Naive thymus-derived CD4-positive, alpha-beta T cell (primary cell): ENCODE measurements around the gene BCL7B. TPM values are rescaled to one million over a fixed set of nuclear protein-coding genes. Genes with fewer than 3 reads are reported as not detected.

Experiments
- ATAC-seq: fragments of 150-1000 bp; cut with Tn5 transposase; 2 replicates; pipeline ENCODE4 v1.10.0; 2021; ENCODE audit warnings: mild to moderate bottlenecking, moderate library complexity
- CTCF ChIA-PET: fragments of 350-600 bp; sonication (Branson Sonifier 250); formaldehyde crosslinking; loops from one replicate; lab custom pipeline; 2021; ENCODE audit warnings: antibody characterized with exemption; lab: Charles Lee
- POLR2A ChIA-PET: fragments of 350-600 bp; sonication (Branson Sonifier 250); formaldehyde crosslinking; loops from one replicate; lab custom pipeline; 2021; ENCODE audit warnings: antibody characterized with exemption, inconsistent platforms; lab: Charles Lee
- DNase-seq, 9 donors: peaks; one replicate each; pipeline versions ENCODE4 v3.0.0 to v3.0.0-alpha.2; 2020 to 2022; ENCODE audit warnings: mixed read lengths in 1 of 9
- H3K27ac ChIP-seq: one replicate; pipeline ENCODE4 v1.7.0; 2013; ENCODE audit warnings: mild to moderate bottlenecking, low read depth, low read length, moderate library complexity
- H3K27me3 ChIP-seq, 2 donors: one replicate each; pipeline ENCODE4 v1.7.0; 2013; ENCODE audit warnings: low read length in 2 of 2, mild to moderate bottlenecking in 2 of 2, moderate library complexity in 2 of 2; ENCODE audit not compliant: control insufficient read depth in 2 of 2, insufficient read depth in 2 of 2
- H3K36me3 ChIP-seq, 3 experiments: 1 replicate in 2 of 3; 2 replicates in 1 of 3; pipeline ENCODE4 v1.7.0; 2013; ENCODE audit warnings: low read length in 3 of 3, mild to moderate bottlenecking in 3 of 3, moderate library complexity in 1 of 3; ENCODE audit not compliant: insufficient read depth in 3 of 3, control insufficient read depth in 2 of 3
- H3K4me1 ChIP-seq, 2 donors: one replicate each; pipeline ENCODE4 v1.7.0; 2013; ENCODE audit warnings: low read length in 2 of 2, mild to moderate bottlenecking in 2 of 2, moderate library complexity in 1 of 2; ENCODE audit not compliant: control insufficient read depth in 2 of 2, insufficient read depth in 2 of 2
- H3K4me3 ChIP-seq: 2 replicates; pipeline ENCODE4 v1.7.0; 2013; ENCODE audit warnings: mild to moderate bottlenecking, low read length
- H3K9me3 ChIP-seq, 3 experiments: 1 replicate in 2 of 3; 2 replicates in 1 of 3; pipeline ENCODE4 v1.7.0; 2013; ENCODE audit warnings: low read length in 3 of 3; ENCODE audit not compliant: control insufficient read depth in 2 of 3
- H3K27ac Mint-ChIP-seq, 9 donors: one replicate each; pipeline ENCODE4 v1.8.0; 2020 to 2022; ENCODE audit warnings: mixed read lengths in 9 of 9, mild to moderate bottlenecking in 8 of 9, moderate library complexity in 5 of 9, inconsistent platforms in 2 of 9
- H3K27me3 Mint-ChIP-seq, 5 donors: one replicate each; pipeline ENCODE4 v1.8.0; 2021 to 2022; ENCODE audit warnings: mixed read lengths in 5 of 5, mild to moderate bottlenecking in 1 of 5
- H3K36me3 Mint-ChIP-seq, 5 donors: one replicate each; pipeline ENCODE4 v1.8.0; 2020 to 2022; ENCODE audit warnings: mixed read lengths in 5 of 5, mild to moderate bottlenecking in 3 of 5, inconsistent platforms in 1 of 5
- H3K4me1 Mint-ChIP-seq, 7 donors: one replicate each; pipeline ENCODE4 v1.8.0; 2020 to 2022; ENCODE audit warnings: mixed read lengths in 7 of 7, mild to moderate bottlenecking in 3 of 7, inconsistent platforms in 1 of 7
- H3K4me3 Mint-ChIP-seq, 10 donors: one replicate each; pipeline ENCODE4 v1.8.0; 2020 to 2022; ENCODE audit warnings: mild to moderate bottlenecking in 10 of 10, mixed read lengths in 10 of 10, moderate library complexity in 6 of 10, inconsistent platforms in 2 of 10
- H3K9me3 Mint-ChIP-seq, 11 donors: one replicate each; pipeline ENCODE4 v1.8.0; 2020 to 2022; ENCODE audit warnings: mixed read lengths in 11 of 11, mild to moderate bottlenecking in 4 of 11, inconsistent platforms in 1 of 11, moderate library complexity in 1 of 11
- intact Hi-C, 2 donors: fragments of 100-400 bp; cut with micrococcal nuclease; formaldehyde crosslinking; loops; one replicate each; pipeline ENCODE4 v1.15.1; 2023
- polyA plus RNA-seq, 2 donors: library from polyadenylated mRNA; unstranded; fragments of 300-500 nt; fragmentation: Illumina TruSeq; gene quantifications; one replicate each; pipeline ENCODE4 v1.2.3, GENCODE V29; 2021
- total RNA-seq, 6 experiments: library from RNA in 5 of 6; stranded (reverse) in 5 of 6; gene quantifications; 1 replicate in 5 of 6; 2 replicates in 1 of 6; pipeline ENCODE4 v1.2.3 and lab custom pipeline; 2021 to 2026

The BCL7B gene
- 100 to 1,000 TPM in 2 of 5 experiments, 10 to 100 TPM in 3; 57.3 to 118 (median 78.6) TPM for total RNA-seq
- 10 to 100 TPM; 80.5 to 89.1 TPM for polyA plus RNA-seq
- total RNA-seq (lab: John Stamatoyannopoulos, UW), result 91.8 reads per million, percentile 83 among the genes with 10 or more reads in this experiment

DNA sequence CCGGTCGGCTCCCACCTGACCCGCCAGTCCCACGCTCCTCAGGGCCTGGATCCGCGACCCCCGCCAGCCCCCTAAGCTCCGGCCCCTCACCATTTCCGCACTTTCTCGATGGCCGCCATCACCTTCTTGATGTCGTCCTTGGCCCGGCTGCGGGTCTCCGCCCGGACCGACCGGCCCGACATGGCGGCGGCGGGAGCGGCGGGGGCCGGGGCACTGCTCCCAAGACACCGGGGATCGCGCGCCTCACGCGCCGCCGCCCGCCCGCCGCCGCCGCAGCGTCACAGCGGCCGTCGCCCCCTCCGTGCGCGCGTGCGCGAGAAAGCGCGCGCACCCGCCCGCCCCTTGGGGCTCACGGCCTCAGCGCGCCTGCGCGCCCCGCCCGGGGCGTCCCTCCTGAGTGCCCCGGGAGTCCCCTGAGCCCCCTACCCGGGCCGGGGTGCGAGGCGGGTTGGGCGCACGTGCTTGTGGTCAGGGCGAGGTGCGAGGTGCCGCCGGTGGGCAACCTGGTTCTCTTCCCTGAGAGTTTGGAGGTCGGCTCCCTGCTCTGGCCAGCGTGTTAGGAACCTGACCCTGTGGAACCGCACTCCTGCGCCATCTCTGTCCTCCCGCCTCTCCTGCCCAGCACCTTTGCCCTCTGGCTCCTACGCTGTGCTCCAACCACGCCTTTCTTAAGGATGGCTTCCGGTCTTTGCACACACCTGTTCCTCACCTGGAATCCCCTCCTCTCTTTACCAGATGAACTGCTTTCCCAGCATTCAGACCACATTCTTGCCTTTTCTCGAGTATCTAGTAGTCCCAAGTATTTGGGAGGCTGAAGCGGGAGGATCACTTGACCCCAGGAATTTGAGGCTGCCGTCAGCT lies at the start of gene BCL7B:
TSS of gene BCL7B (minus strand) at position 294 of the 861 bp plus-strand sequence. CDS start at position 182, 112 bp downstream.
- Histone ChIP-seq H3K4me3 (peak within 1 kb of the TSS; percentile 81), H3K27ac (peak within 1 kb of the TSS; percentile 100), H3K36me3 (peaks cover 0 to 4% (median 4%) of the 10 kb centered on the region in 3 experiments), H3K27me3 (no peaks in the 10 kb centered on the region), H3K9me3 (no peaks in the 10 kb centered on the region), H3K4me1 (peaks cover 17 to 23% of the 10 kb centered on the region in 2 donors)
- ATAC-seq, result peak; percentile 77
- Mint-ChIP-seq H3K36me3 (peaks cover 0 to 7% (median 3%) of the 10 kb centered on the region in 5 donors), H3K27ac (peak within 1 kb of the TSS; percentile 93 to 99 (median 98)), H3K4me1 (peaks cover 18 to 38% (median 30%) of the 10 kb centered on the region in 7 donors), H3K4me3 (peak within 1 kb of the TSS; percentile 88 to 99 (median 94)), H3K9me3 (peaks cover 0 to 4% (median 0%) of the 10 kb centered on the region in 11 donors), H3K27me3 (peaks cover 0 to 2% (median 0%) of the 10 kb centered on the region in 5 donors)
- ChIA-PET CTCF (no interaction called here), POLR2A (interaction anchor here (0.6 to 4.4 kb wide), 10 partner anchors 8 to 71 kb away, joined by 3 to 46 read pairs (median 6); partner anchors contain the start of genes BAZ1B and TBL2)
- intact Hi-C loops, result loop anchor here (1.0 to 10.0 kb wide), 8 partner anchors 21 to 1967 kb away; partner anchors contain the start of genes ABHD11 (in 2 of the 2), BAZ1B (in 2 of the 2), POM121 (in 1 of the 2) and RFC2 (in 1 of the 2)
- DNase-seq, result peak; percentile 74 to 88 (median 84)

DNA sequence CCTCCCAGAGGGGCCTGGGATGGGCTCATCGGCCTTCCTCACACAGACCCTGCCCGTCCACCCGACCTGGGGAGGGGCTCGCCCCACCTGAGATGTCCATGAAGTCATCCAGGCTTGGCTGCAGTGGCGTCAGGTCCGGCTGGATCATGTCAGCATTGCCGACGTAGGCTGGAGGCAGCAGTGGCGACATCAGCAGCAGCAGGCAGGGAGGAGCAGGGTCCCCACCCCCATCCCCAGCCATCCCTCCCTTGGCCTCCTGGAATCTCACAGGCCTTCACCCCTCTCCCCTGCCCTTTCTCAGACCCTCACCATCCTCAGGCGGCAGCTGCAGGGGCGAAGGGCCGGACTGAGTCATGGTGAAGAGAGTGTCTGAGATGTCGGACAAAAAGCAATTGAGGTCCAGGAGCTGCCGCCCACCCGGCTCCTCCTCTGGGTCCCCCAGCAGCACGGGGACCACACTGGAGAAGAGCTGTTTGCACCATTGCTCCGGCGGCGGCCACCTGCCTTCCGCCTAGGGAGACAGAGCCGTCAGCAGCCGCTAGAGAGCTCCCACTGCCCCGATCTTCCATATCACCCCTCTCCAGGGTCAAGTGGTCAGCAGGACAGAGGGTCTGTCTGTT lies 48.2 kb upstream of the BCL7B start:
- H3K27me3 Mint-ChIP-seq, result peaks cover 4 to 34% (median 17%) of the 10 kb centered on the region in 5 donors
- Histone ChIP-seq H3K27ac (no peak overlapping the region), H3K36me3 (no peaks in the 10 kb centered on the region), H3K4me1 (no peaks in the 10 kb centered on the region), H3K9me3 (no peaks in the 10 kb centered on the region), H3K27me3 (no peaks in the 10 kb centered on the region), H3K4me3 (no peak overlapping the region)
- no peak overlapping the region for H3K27ac Mint-ChIP-seq
- POLR2A ChIA-PET, result no interaction called here
- H3K36me3 Mint-ChIP-seq, result no peaks in the 10 kb centered on the region
- no peak overlapping the region for H3K4me3 Mint-ChIP-seq
- intact Hi-C loops, result no loop called here
- H3K4me1 Mint-ChIP-seq, result peaks cover 0 to 4% (median 0%) of the 10 kb centered on the region in 7 donors
- DNase-seq (no peak), ATAC-seq (no peak)
- H3K9me3 Mint-ChIP-seq, result no peaks in the 10 kb centered on the region
- CTCF ChIA-PET, result interaction anchor here (0.9 to 2.8 kb wide), 4 partner anchors 10 to 129 kb away, joined by 3 to 28 read pairs (median 7); no protein-coding TSS in a partner anchor

DNA sequence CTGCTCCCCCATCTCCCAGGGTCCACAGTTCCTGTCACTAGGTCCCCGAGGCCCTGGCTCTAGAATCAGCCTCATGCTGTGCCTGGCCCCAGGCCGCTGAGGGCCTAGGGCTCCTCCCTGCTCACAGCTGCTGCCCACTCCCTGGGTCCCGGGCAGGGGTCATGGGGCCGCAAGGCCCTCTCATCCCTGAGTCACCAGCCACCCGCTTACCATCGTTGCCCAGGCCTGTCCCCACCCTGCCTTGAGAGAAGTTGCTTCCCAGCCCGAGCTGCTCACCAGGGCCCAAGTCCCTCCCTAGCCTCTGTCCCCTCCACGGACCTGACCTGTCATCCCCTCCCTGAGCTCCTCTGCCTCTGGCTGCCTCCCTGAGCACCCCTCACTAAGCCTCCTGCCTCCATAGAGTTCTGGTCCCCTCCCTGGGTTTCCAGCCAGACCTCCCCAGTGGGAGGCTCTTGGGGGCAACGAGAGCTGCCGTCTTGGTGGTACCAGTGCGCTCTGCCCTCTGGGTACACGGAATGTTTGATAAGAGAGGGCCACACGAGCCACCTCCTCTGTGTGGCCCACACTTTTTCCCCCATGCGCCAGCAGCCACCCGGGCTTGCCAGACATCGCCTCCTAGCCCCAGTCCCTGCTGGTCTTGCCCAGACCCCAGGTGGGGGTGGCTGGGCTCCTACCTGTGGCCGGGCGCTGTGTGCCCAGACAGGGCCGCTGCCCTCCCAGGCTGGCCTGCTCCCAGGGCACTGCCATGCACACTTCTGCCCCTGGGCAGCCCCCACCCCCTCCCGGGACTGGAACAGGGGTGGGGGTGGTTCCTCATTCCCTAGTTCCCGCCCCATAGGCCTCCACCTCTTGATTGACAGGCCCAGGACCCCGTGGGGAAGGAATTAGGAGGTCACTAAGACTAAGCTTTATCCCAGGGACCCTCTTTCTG lies 45.5 kb upstream of the BCL7B start:
- POLR2A ChIA-PET, result no interaction called here
- Histone ChIP-seq H3K27ac (no peak overlapping the region), H3K9me3 (no peaks in the 10 kb centered on the region), H3K27me3 (no peaks in the 10 kb centered on the region), H3K4me3 (no peak overlapping the region), H3K4me1 (no peaks in the 10 kb centered on the region), H3K36me3 (no peaks in the 10 kb centered on the region)
- DNase-seq, result no peak
- CTCF ChIA-PET, result interaction anchor here (1.6 kb wide), 1 partner anchor 135 kb away, joined by 3 read pairs; no protein-coding TSS in a partner anchor
- Mint-ChIP-seq H3K9me3 (no peaks in the 10 kb centered on the region), H3K4me1 (peaks cover 0 to 5% (median 0%) of the 10 kb centered on the region in 7 donors), H3K36me3 (peaks cover 0 to 4% (median 0%) of the 10 kb centered on the region in 5 donors), H3K4me3 (no peak overlapping the region), H3K27ac (no peak overlapping the region), H3K27me3 (peaks cover 8 to 22% (median 12%) of the 10 kb centered on the region in 5 donors)
- intact Hi-C loops, result no loop called here
- ATAC-seq, result peak; percentile 28

DNA sequence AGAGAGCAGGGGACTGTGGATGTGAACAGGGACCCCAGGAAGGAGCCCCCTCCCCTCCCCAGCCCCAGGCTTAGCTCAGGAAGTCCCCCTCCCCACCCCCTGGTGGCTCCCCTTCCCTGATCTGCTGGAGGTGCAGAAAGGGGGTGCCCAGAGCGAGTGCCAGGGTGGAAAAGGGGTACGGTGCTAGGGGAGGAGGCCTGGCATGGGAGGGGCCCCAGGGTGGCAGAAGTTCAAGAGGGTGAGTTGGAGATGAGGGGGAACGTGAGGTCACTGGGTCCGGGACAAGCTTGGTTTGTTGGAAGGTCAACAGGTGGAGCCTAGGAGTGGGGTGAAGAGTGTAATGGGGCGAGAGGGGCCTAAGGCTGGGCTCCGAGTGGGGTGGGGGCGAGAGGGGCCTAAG lies 42.4 kb upstream of the BCL7B start:
- POLR2A ChIA-PET, result no interaction called here
- H3K36me3 ChIP-seq, result no peaks in the 10 kb centered on the region
- Mint-ChIP-seq H3K4me3 (no peak overlapping the region), H3K27me3 (peaks cover 7 to 20% (median 8%) of the 10 kb centered on the region in 5 donors), H3K4me1 (peaks cover 0 to 3% (median 0%) of the 10 kb centered on the region in 7 donors), H3K9me3 (no peaks in the 10 kb centered on the region), H3K36me3 (peaks cover 0 to 7% (median 0%) of the 10 kb centered on the region in 5 donors), H3K27ac (no peak overlapping the region)
- H3K27me3 ChIP-seq, result no peaks in the 10 kb centered on the region
- no peak overlapping the region for H3K27ac ChIP-seq
- intact Hi-C loops, result no loop called here
- DNase-seq (no peak), ATAC-seq (no peak)
- H3K9me3 ChIP-seq, result no peaks in the 10 kb centered on the region
- CTCF ChIA-PET, result no interaction called here
- no peaks in the 10 kb centered on the region for H3K4me1 ChIP-seq
- H3K4me3 ChIP-seq, result no peak overlapping the region

DNA sequence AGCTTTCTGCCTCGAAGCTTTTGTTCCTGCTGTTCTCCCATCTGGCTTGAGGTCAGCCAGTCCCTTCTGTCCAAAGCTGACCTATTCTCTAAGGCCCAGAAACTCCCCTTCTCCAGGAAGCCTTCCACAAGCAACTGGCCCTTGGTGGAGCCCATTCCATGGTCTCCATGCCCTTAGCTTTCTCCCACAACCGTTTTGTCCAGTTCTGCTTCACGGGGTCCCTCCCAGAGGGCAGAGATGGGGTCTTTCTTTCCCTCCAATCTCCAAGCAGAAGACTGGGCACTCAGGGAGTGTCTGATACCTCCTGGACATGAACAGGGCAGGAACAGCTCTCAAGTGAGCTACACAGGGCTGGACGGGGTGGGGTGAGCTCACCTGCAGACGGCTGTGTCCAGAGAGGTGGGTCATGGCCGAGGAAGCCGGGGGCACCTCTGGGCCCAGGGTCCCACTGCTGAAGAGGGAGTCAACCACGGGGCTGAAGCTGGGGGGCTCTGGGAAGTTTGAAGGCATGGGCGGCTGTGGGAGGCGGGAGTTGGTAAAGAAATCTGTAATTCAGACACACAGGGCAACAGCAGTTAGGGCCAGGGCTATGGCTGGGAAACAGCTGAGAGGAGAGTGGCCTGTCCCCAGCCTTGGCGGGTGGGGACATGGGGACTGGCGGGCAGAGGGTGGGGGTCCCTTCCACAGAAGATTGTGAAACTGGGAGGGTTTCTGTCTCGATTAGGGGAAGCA lies 41.8 kb upstream of the BCL7B start:
- ChIA-PET CTCF (interaction anchor here (0.6 to 1.0 kb wide), 3 partner anchors 8 to 136 kb away, joined by 3 to 4 read pairs (median 3); no protein-coding TSS in a partner anchor), POLR2A (no interaction called here)
- H3K4me1 Mint-ChIP-seq, result peaks cover 0 to 3% (median 0%) of the 10 kb centered on the region in 7 donors
- intact Hi-C loops, result no loop called here
- peaks cover 7 to 20% (median 8%) of the 10 kb centered on the region in 5 donors for H3K27me3 Mint-ChIP-seq
- no peak overlapping the region for H3K4me3 Mint-ChIP-seq
- DNase-seq (no peak), ATAC-seq (no peak)
- H3K27ac Mint-ChIP-seq, result no peak overlapping the region
- Histone ChIP-seq H3K36me3 (no peaks in the 10 kb centered on the region), H3K27ac (no peak overlapping the region), H3K9me3 (no peaks in the 10 kb centered on the region), H3K27me3 (no peaks in the 10 kb centered on the region), H3K4me1 (no peaks in the 10 kb centered on the region), H3K4me3 (no peak overlapping the region)
- H3K9me3 Mint-ChIP-seq, result no peaks in the 10 kb centered on the region
- H3K36me3 Mint-ChIP-seq, result peaks cover 0 to 7% (median 0%) of the 10 kb centered on the region in 5 donors
